ENCODE measurements around the gene FHL2. TPM values are rescaled to one million over a fixed set of nuclear protein-coding genes. Genes with fewer than 3 reads are reported as not detected.

FHL2 gene
- total and polyA plus RNA-seq, 12 donors: 437 to 2,354 (median 1,410) TPM

GRCh38 chr2:105337122-105338019 lies 61.5 kb downstream of the FHL2 start, which contains the start of gene C2orf49:
Gene C2orf49, plus strand, starts transcription at chr2:105337540. Its CDS starts 48 bp downstream, at chr2:105337588.
- Histone ChIP-seq H3K4me3 (peak within 1 kb of the TSS; percentile 59 to 94 (median 85)), H3K36me3 (peaks cover 0 to 45% (median 22%) of the 10 kb centered on the region in 9 donors), H3K27ac (peak within 1 kb of the TSS; percentile 77 to 98 (median 94)), H3K9me3 (no peaks in the 10 kb centered on the region), H3K4me1 (peaks cover 2 to 31% (median 25%) of the 10 kb centered on the region in 9 donors), H3K27me3 (no peaks in the 10 kb centered on the region)
- ATAC-seq: peak; percentile 88 to 97 (median 96)
- intact Hi-C loops (cut with DNase I): no loop called here
- TF ChIP-seq CTCF (IDR thresholded peaks at IDR 0.05): no peak
- DNase-seq: peak; percentile 87 to 91
- 0 to 1% methylated on average over 58 of the region's 58 CpGs for WGBS, 2 donors

GRCh38 chr2:105336786-105337121 lies 62.1 kb downstream of the FHL2 start:
- no peaks in the 10 kb centered on the region for H3K9me3 ChIP-seq
- peaks cover 2 to 31% (median 25%) of the 10 kb centered on the region in 9 donors for H3K4me1 ChIP-seq
- no peak for TF ChIP-seq CTCF (IDR thresholded peaks at IDR 0.05)
- no peak for DNase-seq
- intact Hi-C loops (cut with DNase I): no loop called here
- peaks cover 0 to 39% (median 16%) of the 10 kb centered on the region in 9 donors for H3K36me3 ChIP-seq
- whole genome bisulfite sequencing, 2 donors: 3 to 4% methylated on average over 7 of the region's 7 CpGs
- H3K27ac ChIP-seq: peak overlapping the region; percentile 77 to 98 (median 94)
- H3K4me3 ChIP-seq: peak overlapping the region; percentile 59 to 94 (median 85)
- no peaks in the 10 kb centered on the region for H3K27me3 ChIP-seq
- no peak for ATAC-seq

- WGBS, 2 donors: 94 to 98% methylated on average over 2 of the region's 2 CpGs
- no peak for DNase-seq
- no peak overlapping the region for H3K4me3 ChIP-seq
- no peaks in the 10 kb centered on the region for H3K9me3 ChIP-seq
- H3K36me3 ChIP-seq: peaks cover 0 to 26% (median 5%) of the 10 kb centered on the region in 9 donors
- TF ChIP-seq CTCF (IDR thresholded peaks at IDR 0.05): no peak
- peaks cover 2 to 35% (median 26%) of the 10 kb centered on the region in 9 donors for H3K4me1 ChIP-seq
- intact Hi-C loops (cut with DNase I): no loop called here
- H3K27me3 ChIP-seq: no peaks in the 10 kb centered on the region
- no peak for ATAC-seq
- no peak overlapping the region for H3K27ac ChIP-seq
These were observed 63.4 kb downstream of the FHL2 start for GRCh38 chr2:105335469-105335868.

- no peak for DNase-seq
- no peaks in the 10 kb centered on the region for H3K27me3 ChIP-seq
- WGBS, 2 donors: 75 to 76% methylated on average over 4 of the region's 4 CpGs
- intact Hi-C loops (cut with DNase I): no loop called here
- no peaks in the 10 kb centered on the region for H3K9me3 ChIP-seq
- H3K27ac ChIP-seq: no peak overlapping the region
- TF ChIP-seq CTCF (IDR thresholded peaks at IDR 0.05): no peak
- peaks cover 6 to 32% (median 23%) of the 10 kb centered on the region in 9 donors for H3K4me1 ChIP-seq
- ATAC-seq: no peak
- H3K4me3 ChIP-seq: no peak overlapping the region
- H3K36me3 ChIP-seq: peaks cover 0 to 13% (median 0%) of the 10 kb centered on the region in 9 donors
These were observed 64.6 kb downstream of the FHL2 start for GRCh38 chr2:105334211-105334610.

Data from heart right ventricle (tissue), 16 donors.